Loucy (cell line): Measurements from ENCODE around the gene MTSS2.

ENCODE experiments used
- EZH2phosphoT487 ChIP-seq: fragments of 200-600 bp; IDR thresholded peaks from 2 replicates; pipeline ENCODE4 v1.6.1; 2018; ENCODE audit warnings: antibody characterized with exemption, mild to moderate bottlenecking, moderate library complexity, borderline replicate concordance
- TF ChIP-seq, protein P1 (sequence below): fragments of 200-600 bp; sonication (generic); conservative IDR thresholded peaks from 2 replicates; pipeline ENCODE4 v1.5.1; 2014; ENCODE audit warnings: mild to moderate bottlenecking, antibody characterized with exemption, low read length

DNA sequence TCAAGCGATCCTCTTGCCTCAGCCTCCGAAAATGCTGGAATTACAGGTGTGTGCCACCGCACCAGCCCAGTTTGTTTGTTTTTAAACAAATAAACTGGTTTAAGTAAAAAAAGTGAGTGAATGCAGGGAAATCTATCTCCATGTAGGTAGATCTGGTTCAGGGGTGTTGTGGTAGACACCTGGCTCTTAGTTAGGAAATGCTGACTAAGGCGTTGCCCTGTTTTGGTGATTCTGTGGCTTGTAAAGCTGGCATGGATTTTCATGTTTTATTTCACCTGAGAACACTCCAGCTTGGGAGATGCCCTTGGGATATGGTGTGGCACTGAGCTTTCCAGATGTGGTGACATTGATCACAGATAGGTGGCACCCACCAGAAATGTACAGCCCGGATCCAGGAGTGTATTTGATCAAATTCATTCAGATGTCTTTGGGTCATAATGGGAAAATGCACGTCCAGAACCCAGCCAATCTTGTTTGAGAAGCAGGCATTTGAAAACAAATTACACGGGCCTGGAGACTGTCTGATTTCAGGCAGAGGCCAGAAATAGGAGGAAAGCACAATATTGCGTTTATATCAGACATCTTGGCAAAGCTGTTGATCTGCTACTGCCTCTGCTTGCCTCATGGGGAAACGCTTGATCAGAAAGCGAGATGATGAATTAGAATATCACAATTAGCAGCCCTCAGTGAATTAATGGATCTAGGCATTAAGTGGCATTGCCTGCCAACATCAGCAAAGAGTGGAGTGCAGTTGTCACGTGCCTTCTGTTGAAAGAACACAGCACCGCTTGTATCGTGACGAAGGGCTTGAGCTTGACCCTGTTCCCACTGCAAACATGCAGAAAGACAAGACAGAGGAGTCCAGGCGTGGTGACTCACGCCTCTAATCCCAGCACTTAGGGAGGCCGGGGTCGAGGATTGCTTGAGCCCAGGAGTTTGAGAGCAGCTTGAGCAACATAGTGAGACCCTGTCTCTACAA, 46.8 kb downstream of the MTSS2 start:
- TF ChIP-seq, protein P1, sequence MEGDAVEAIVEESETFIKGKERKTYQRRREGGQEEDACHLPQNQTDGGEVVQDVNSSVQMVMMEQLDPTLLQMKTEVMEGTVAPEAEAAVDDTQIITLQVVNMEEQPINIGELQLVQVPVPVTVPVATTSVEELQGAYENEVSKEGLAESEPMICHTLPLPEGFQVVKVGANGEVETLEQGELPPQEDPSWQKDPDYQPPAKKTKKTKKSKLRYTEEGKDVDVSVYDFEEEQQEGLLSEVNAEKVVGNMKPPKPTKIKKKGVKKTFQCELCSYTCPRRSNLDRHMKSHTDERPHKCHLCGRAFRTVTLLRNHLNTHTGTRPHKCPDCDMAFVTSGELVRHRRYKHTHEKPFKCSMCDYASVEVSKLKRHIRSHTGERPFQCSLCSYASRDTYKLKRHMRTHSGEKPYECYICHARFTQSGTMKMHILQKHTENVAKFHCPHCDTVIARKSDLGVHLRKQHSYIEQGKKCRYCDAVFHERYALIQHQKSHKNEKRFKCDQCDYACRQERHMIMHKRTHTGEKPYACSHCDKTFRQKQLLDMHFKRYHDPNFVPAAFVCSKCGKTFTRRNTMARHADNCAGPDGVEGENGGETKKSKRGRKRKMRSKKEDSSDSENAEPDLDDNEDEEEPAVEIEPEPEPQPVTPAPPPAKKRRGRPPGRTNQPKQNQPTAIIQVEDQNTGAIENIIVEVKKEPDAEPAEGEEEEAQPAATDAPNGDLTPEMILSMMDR, result no peak
- no peak for TF ChIP-seq EZH2phosphoT487
